GM18858 (cell line): ENCODE measurements around the gene HERPUD1.
"Not testable (repeated sequence)": the region's sequence is repeated elsewhere in the genome, so short reads cannot be mapped to it uniquely, and the experiment has no call there.

Experiments used
- ATAC-seq: cut with Tn5 transposase; IDR thresholded peaks from one replicate; pipeline ENCODE4 v1.9.1; 2021; ENCODE audit not compliant: unreplicated experiment

Gene HERPUD1

DNA sequence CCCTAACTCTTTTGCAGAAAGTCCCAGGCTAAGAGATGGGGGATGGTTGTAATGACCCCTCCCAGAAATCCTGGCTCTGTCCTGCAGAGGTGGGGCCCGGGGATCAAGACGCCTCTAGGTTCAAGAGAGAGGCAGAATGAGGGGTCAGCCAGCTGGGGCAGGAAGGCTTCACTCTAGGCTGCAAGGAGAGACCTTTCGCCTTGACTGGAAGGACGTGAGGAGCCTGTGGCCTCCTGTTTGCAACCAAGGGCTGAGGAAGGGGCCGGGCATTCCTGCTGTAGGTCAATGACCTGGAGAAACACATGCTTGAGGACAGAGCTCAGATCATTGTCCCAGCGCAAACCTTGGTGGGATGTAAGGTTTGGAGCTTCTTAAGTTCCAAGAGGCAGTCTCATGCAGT lies 21.1 kb downstream of the HERPUD1 start:
- no peak for ATAC-seq

DNA sequence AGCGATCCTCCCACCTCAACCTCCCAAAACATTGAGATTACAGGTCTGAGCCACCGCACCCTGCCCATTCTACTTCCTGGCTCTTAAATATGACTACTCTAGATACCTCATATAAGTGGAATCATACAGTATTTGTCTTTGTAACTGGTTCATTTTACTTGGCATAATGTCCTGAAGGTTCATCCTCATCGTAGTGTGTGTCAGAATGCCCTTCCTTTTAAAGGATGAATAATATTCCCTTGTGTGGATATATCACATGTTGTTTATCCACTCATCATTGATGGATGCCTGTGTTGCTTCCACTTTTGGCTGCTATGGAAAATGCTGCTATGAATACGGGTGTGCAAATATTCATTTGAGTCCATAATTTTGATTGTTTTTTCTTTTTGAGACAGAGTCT lies 24.1 kb downstream of the HERPUD1 start:
- no peak for ATAC-seq

DNA sequence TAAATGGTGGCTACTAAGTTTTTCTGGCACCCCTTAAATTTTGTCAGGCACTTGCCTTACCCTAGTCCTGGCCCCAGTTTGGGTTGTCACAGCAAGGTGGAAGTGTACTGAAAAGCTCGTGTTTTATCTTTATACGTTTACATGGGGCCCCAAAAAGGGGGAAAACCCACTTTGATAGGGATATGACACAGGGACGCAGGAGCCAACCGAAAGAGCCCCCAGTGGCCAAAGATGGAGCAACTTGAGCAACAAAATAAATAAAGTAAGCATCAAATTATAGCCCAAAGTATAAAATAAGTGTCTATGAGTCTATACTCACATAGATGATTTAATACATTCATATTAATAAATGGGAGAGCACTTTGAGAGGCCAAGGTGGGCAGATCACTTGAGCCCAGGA lies 24.8 kb downstream of the HERPUD1 start:
- ATAC-seq = no peak

DNA sequence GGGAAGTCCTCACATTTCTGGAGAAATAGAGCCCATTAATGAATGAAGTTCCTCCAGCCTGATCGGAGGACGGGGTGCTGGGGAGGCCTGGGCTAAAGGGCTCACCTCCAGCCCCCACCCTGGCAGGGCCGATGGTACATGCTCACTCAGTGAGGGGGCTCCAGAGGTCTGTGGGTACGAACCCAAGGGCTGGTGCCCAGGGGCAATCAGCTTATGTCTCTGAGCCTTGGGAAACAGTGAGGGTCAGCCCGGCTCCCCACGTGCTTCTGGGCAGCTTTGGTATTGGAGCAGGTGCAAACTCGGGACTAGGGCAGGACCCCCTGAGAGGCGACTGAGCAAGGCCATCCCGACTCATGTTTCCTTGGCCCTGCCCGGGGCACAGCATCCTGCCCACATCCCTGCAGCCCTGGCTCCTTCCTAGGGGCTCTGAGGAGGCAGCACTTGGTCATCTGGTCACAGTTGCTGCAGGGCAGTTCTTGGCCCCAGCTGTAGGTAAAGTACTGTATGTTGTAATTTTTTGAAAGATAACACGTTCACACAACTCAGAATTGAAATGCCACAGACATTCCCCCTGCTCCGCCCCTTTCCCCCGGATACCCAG lies 28.8 kb downstream of the HERPUD1 start:
- no peak for ATAC-seq

DNA sequence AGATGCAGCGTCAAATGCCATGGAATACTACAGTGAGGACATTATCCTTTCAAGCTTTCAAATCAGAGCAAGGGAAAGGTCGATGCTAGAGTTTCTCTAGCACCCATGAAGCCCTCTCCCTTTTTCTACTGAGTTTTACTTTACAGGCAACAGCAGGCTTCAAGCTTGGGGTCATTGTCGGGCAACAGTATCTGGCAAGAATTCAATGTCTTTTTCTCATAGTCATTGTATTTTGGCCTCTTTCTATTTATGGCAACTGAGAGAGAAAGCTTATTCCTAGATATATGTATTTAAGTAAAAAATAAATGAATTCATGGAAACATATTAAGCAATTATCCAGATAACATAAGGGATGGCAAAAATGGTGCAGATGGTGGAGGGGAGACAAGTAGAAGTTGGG lies 29.4 kb downstream of the HERPUD1 start:
- ATAC-seq = no peak

DNA sequence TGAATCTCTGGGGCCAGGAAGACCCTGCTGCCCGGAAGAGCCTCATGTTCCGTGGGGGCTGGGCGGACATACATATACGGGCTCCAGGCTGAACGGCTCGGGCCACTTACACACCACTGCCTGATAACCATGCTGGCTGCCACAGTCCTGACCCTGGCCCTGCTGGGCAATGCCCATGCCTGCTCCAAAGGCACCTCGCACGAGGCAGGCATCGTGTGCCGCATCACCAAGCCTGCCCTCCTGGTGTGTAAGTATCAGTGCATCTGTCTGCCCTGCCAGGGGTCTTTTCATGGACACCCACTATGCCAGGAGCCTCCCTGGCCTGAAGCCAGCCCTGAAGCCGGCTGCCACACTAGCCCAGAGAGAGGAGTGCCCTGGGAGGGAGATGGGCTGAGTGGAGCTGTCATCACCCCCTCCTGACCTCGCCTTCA lies 29.9 kb downstream of the HERPUD1 start, which contains the start of gene CETP:
TSS of gene CETP (plus strand) at position 100 of the 431 bp plus-strand sequence. CDS start at position 130, 30 bp downstream.
- no peak for ATAC-seq

DNA sequence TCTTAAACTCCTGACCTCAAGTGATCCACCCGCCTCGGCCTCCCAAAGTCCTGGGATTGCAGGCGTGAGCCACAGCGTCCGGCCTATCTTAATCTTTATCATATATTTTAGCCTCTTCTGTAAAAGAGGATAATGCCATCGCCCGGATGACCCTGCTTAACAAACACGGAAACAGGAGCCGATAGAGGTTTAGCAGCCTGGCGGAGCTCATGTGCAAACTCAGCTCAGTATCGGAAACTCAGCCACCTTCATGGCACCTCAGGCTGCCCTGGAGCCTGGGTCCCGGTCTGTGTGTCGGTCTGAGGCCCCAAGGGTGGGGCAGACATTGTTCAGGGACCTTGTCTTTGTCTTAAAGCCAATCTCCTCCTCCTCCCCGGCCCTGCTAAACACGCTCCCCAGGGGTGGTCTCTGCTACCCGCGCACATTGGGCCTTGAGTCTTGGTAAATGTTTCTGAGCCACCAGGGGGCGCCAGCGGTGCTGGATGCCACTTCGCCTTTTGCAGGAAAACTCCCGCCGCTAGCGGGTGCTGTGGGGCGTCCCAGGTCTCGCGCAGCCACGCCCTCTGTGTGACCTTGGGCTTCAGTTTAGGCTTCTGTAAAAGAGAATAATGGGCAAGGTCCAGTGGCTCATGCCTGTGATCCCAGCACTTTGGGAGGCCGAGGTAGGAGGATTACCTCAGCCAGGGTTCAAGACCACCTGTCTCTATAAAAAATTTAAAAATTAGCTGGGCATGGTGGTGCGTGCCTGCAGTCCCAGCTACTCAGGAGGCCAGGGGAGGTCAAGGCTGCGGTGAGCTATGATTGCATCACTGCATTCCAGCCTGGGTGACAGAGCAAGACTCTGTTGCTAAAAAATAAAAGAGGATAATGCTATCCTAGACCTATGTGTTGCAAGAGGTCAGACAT lies 32.6 kb downstream of the HERPUD1 start:
- peak; percentile 65 for ATAC-seq

DNA sequence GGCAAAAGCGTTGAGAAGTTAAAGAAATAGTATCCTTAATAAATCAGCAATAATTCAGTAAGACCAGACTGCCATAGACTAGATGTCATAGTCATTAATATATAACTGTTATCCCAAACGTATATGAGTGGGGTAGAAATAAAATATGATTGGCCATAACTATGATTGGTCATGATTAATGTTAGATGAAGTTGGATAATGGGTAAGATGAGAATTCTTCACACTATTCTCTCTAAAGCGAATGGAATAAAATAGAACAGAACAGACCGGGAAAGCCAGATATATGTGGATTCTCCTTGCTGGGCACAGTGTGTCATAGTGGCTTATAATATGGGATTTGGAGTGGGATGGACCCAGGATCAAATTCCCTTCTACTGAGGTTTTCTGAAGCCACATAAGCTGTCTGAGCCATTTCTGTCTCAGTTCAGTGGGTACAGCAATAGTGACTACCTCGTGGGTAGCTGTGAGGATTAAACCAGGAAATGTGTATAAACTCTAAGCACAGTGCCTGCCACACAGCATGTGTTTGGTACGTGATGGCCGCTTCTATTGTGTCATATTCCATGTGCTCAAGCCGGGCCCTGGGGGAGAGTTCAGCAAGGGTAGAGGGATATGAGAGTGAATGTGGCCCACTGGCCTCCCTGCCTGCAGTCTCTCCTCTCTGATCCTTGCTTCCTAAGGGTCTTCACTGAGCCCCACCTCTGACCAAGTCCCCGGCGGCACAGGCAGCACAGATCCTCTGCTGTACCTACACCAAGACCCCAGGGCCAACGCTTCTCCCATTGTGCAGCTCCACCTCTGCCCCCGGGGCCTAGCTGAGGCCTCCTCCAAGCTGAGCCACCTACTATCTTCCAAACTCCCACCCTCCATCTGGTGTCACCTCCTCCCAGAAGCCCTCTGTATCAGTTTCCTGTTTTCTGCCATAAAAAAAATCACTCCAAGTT lies 33.5 kb downstream of the HERPUD1 start:
- no peak for ATAC-seq

DNA sequence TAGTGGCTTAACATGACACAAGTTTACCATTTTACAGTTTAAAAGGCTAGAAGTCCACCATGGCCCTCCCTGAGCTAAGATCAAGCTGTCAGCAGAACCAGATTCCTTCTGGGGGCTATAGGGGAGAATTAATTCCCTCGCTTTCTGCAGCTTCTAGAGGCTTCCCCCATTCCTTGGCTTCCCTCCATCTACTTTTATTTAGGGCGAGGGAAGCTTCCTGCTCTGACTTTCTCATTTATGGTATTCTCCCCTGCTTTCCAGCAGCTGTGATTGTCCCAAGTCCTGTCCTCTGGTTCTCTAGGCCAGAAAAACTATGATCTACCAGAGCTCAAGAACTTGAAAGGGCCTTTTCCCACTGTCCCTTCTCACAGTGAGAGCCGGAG lies 34.1 kb downstream of the HERPUD1 start:
- no peak for ATAC-seq

DNA sequence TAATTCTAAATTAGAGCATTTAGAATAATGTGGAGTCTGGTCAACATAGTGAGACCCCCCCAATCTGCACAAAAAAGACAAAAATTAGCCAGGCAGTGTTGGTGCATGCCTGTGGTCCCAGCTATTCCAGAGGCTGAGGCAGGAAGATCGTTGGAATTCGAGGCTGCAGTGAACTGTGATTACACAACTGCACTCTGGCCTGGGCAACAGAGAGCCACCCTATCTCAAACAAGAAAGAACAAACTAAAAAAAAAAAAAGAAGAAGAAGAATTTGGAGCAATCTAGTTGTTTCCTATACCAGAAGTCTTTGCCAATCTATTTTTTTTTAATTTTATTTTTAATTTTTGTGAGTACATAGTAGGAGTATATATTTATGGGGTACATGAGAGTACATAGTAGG lies 35.8 kb downstream of the HERPUD1 start:
- ATAC-seq = no peak

DNA sequence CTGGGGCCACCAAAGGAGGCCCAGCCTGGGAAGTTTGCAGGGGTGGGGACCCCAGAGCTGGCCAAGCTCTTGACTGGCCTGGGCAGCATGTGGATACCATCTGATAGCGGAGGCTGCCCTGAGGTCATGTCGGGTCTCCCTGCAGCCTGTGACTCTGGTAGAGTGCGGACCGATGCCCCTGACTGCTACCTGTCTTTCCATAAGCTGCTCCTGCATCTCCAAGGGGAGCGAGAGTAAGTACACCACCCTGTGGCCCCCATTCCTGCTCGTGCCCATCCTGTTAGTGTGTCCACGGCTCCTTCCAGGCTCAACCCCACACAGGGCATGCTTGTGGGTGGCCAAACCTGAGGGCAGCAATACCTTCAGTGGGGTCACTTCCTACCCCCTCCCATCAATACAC lies 37.8 kb downstream of the HERPUD1 start:
- ATAC-seq = no peak

DNA sequence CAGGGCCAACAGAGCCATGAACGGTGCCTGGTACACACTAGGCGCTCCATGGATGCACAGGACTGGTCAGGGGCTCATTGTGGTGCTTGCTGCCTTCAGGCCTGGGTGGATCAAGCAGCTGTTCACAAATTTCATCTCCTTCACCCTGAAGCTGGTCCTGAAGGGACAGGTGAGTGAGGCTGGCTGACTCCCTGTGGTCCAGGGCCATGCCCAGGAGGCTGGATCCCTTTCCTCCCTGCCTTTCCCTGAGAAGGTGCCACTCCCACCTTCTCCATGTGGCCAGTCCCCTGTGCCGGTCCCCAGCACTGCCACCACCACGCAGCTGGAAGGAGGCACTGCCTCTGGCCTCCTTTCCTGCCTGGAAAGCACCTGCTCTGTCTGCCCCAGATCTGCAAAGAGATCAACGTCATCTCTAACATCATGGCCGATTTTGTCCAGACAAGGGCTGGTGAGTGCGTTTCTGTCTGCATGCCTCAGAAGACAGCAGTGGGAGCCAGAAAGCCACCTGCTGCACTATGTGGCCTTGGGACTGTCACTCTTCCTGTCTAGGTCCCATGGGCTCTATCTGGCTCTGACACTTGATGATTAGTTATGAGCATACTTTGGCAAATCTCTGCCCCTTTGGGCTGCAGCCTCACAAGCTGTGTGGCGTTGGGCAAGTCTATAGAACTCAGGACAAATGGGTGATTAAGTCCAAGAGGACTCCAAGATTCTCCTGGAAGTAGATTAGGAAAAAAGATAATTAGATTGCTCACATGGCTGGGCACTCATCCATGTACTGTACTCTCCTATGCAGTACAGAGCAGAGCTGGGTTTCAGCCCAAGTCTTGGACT lies 39.2 kb downstream of the HERPUD1 start:
- peak; percentile 75 for ATAC-seq

DNA sequence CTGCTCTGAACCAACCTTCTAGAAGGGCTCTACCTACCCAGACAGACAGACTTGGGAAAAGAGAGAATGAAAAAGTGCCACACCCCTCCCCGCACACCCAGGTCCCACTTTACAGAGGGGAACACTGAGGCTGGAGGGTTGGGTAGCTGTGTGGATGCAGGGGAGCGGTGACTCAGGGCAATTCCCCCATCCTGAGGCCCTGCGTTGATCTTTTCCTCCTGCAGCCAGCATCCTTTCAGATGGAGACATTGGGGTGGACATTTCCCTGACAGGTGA lies 39.8 kb downstream of the HERPUD1 start:
- no peak for ATAC-seq

DNA sequence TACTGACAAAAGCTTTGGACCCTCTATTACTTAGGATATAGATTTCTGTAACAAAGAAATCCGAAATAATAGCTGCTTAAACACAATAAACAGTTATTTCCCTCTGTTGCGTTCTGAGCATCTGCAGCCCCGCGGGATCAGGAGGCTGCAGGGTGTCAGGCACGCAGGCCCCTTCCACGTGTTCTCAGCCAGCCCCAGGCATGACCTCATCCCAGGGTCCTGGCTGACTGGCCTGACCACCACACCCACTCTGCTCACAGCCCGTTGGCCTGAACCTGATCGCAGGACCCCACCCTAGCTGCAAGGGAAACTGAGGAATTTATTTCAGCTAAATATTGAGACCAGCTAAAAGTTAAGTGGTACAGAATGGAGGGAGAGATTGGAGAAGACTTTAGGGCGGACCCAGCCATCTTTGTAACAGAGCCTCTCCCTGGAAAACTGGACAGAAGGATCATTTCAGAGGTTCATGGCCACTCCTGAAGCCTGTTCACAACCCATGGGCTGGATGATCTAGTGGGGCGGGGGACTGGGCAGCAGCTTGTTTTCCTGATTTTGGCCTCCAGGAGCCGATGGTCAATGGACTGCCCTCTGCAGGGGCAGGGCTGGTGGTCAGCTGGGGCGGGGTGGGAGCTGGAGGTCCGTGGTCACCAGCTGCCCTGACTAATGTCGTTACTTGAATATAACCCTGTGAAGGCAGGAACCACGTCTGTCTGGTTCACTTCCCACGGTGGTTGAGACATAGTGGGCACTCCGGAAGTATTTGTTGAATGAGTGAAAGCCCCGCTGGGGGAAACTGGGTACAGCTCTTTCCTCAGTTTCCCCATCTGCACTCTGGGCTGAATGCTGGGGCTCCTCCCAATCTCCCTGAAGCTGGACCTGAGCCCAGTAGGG lies 40.7 kb downstream of the HERPUD1 start:
- no peak for ATAC-seq

DNA sequence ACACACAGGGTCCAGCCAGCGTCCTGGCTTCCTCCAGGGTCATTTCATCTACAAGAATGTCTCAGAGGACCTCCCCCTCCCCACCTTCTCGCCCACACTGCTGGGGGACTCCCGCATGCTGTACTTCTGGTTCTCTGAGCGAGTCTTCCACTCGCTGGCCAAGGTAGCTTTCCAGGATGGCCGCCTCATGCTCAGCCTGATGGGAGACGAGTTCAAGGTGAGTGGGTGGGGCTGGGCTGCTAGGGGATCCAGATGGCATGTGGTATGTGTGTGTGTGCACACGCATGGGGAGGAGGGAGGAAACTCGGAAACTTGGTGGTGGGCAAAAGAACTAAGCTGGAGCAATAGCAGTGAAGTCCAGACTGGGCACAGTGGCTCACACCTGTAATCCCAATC lies 41.4 kb downstream of the HERPUD1 start:
- ATAC-seq = no peak

DNA sequence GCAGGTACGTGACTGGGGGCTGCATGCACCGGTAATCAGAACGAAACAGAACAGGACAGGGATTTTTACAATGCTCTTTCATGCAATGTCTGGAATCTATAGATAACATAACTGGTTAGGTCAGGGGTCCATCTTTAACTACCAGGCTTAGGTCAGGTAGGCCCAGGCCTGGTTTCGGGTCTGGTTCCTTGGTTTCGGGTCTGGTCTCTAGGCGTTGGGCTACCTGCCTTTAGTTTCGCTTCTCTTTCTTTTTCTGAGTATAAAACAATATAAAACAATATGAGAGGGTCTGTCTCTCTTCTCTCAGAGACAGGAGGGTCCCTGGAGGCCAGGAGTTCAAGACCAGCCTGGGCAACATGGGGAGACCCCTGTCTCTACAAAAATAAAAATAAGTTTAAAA lies 42.0 kb downstream of the HERPUD1 start:
- ATAC-seq = not testable (repeated sequence)

DNA sequence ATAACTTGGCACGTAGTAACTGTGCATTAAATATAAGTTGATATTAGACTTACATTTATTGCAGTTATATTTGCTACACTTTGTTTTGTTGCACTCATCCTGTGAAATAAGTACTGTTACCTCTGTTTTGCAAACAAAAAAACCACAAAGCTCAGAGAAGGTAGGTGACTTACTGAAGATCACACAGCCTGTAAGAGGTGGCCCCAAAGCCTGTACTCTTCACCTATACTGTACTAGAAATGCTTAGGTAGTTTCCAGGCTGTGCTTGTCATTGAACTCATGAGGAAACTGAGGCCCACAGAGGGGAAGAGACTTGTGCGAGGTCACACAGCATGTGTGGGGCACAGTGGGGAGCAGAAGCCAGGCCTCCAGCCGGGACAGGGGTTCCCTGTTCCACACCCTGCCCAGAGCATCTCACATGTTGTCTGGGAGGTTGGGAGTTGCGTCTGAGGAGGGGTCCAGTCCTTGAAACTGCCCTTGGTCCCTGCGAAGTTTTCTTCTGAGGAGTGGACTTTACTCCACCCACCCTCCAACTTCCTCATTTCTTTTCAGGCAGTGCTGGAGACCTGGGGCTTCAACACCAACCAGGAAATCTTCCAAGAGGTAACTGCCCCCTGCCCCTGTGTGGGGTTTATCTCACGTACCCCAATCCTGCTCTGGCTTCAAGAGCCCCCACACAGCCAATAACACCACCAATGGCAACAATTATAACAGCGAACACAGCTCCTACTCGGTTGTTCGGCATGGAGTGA lies 42.8 kb downstream of the HERPUD1 start:
- no peak for ATAC-seq

DNA sequence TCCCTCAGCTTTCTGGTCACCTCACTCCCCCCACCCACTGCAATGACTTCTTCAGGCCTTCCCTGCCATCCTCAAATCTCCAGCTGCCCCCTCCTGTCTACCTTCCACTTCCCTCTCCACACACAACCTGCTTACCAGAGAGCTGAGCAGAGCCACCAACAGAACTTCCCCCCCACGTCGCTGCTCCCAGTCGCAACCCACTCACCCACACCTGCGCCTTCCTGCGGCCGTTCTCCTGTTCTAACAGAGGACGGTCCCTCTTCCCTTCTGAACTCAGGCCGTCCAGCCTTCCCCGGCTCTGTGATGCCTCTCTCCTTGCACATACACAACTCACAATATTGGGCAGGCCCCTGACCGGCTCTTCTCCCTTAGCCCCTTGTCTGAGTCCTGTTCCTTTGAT lies 43.8 kb downstream of the HERPUD1 start:
- no peak for ATAC-seq

DNA sequence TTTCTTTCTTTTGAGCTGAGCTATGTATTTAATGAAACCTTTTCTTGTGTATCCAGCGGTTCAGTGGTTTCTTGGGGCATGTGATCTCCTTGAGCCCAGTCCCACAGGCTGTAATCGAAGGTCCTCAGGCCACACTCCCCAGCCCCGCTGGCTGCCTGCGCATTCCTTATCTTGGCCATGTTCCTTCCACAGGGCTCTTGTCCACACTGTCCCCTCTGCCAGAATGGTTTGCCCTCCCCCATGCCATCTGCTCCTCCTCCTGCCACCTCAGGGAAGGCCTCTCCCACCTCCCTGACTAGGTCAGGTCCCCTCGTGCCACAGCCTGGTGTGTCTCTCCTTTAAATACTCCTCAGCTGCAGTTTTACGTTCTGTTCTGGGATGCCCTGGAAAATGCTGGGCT lies 45.3 kb downstream of the HERPUD1 start:
- no peak for ATAC-seq
